Adrenal gland (tissue), 12 donors: ENCODE measurements around the gene MINK1. TPM values are rescaled to one million over a fixed set of nuclear protein-coding genes. Genes with fewer than 3 reads are reported as not detected.

Experiments
- DNase-seq, 7 donors: peaks; one replicate each; pipeline ENCODE4 v3.0.0-alpha.2; 2019 to 2020
- H3K27ac ChIP-seq, 5 donors: fragments of 200-600 bp; sonication (generic) in 4 of 5; 1 replicate in 3 of 5; 2 replicates in 2 of 5; pipeline versions ENCODE4 v1.5.1 to v1.8.0; 2016 to 2020; ENCODE audit warnings: mild to moderate bottlenecking in 1 of 5
- H3K27me3 ChIP-seq: fragments of 200-600 bp; 2 replicates; pipeline ENCODE4 v1.8.0; 2021
- H3K36me3 ChIP-seq, 2 donors: fragments of 200-600 bp; replicated peaks in 1 of 2; 1 replicate in 1 of 2; 2 replicates in 1 of 2; pipeline versions ENCODE4 v1.5.1 to v1.8.0; 2018 to 2022
- H3K4me1 ChIP-seq, 2 donors: fragments of 200-600 bp; replicated peaks in 1 of 2; 1 replicate in 1 of 2; 2 replicates in 1 of 2; pipeline versions ENCODE4 v1.5.1 to v1.8.0; 2018 to 2021
- H3K4me3 ChIP-seq, 4 donors: fragments of 200-600 bp; sonication (generic) in 3 of 4; one replicate each; pipeline ENCODE4 v1.5.1; 2016 to 2018
- H3K9me3 ChIP-seq, 3 donors: fragments of 200-600 bp; sonication (generic) in 1 of 3; replicated peaks in 1 of 3; 1 replicate in 2 of 3; 2 replicates in 1 of 3; pipeline versions ENCODE4 v1.5.1 to v1.8.0; 2016 to 2021
- POLR2A ChIP-seq, 2 donors: fragments of 450-650 bp; IDR thresholded peaks; one replicate each; pipeline ENCODE4 v1.6.1; 2017; ENCODE audit warnings: antibody characterized with exemption in 2 of 2, mild to moderate bottlenecking in 2 of 2, moderate library complexity in 1 of 2
- WGBS, 4 donors: extraction: QIAGEN DNeasy Blood & Tissue Kit in 2 of 4; methylation state at CpG; one replicate each; pipeline versions ENCODE4 v1.1.5 to v1.1.7; 2013 to 2017; 5-methylcytosine and 5-hydroxymethylcytosine counted together
- intact Hi-C, 2 donors: fragments of 100-400 bp; cut with DNase I; formaldehyde crosslinking; loops; one replicate each; pipeline versions ENCODE4 v1.14.1 to v1.15.0; 2022 to 2023
- polyA plus RNA-seq, 3 donors: library from polyadenylated mRNA; stranded (reverse); fragments of 200-250 nt in 2 of 3; fragments of 350-450 nt in 1 of 3; fragmentation: Illumina TruSeq in 1 of 3; extraction: RNeasy Lipid Tissue Mini Kit (QIAGEN cat#74804) in 1 of 3; gene quantifications; one replicate each; pipeline ENCODE4 v1.2.3, GENCODE V29; 2013 to 2014
- total RNA-seq, 9 donors: library from RNA; depleted of rRNA in 4 of 9; stranded (reverse); fragments of >200 nt in 4 of 9; fragments of 120-200 nt in 1 of 9; fragmentation: NEBNext Ultra II Directional in 1 of 9; extraction: Animal tissue kit (Norgen Biotek cat#: 25700) in 1 of 9; gene quantifications; one replicate each; pipeline versions ENCODE4 v1.1.0 to v1.2.4, GENCODE V29; 2013 to 2023
- TF ChIP-seq, protein P1 (sequence below), 6 experiments: fragments of 450-650 bp in 4 of 6; fragments of 200-600 bp in 2 of 6; sonication (generic) in 1 of 6; IDR thresholded peaks; 1 replicate in 5 of 6; 2 replicates in 1 of 6; pipeline versions ENCODE4 v1.5.1 to v1.8.0; 2016 to 2021; ENCODE audit warnings: antibody characterized with exemption in 6 of 6, mild to moderate bottlenecking in 2 of 6, moderate library complexity in 1 of 6
- donor health status: healthy with polysubstance abuse.
- donor health status: Bipolar disorder and iron deficiency.
- donor health status: DM: yes; HTN: yes; CAD: no.
- donor health status: DM: no; HTN: no; CAD: no.
- donor health status: DM: no; HTN: no; CAD: no.
- donor health status: DM: yes; HTN: yes; CAD: no.

Gene MINK1
- total and polyA plus RNA-seq, 12 donors: 21.5 to 135 (median 50.4) TPM

DNA sequence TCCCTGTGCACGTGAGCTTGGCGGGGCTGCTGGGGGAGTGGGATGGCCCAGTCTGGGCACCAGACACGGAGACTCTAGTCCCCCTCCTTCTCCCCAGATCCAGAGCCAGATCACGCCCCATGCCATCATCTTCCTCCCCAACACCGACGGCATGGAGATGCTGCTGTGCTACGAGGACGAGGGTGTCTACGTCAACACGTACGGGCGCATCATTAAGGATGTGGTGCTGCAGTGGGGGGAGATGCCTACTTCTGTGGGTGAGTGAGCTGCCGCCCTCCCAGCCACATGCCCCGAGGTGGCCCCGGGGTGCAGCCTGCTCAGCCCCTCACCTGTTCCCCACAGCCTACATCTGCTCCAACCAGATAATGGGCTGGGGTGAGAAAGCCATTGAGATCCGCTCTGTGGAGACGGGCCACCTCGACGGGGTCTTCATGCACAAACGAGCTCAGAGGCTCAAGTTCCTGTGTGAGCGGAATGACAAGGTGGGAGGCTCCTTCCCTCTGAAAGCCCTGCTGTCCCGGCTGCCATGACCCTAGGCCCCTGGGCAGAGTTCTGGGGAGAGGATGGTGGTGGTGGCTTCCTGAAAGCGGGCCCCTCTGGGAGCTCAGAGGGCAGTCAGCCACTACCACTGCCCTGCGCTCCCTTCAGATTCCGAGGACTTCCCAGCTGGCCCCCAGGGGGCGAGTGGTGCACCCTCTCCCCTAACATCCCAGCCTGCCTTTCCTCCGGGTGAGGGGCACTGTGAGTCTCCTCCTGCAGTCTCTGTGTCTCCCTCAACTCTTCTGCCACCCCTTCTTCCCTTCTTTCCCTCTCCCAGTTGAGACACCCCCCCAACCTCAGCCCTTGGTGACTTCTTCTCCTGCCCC lies 63.4 kb downstream of the MINK1 start:
- no peaks in the 10 kb centered on the region for H3K27me3 ChIP-seq
- H3K4me1 ChIP-seq: peaks cover 0 to 9% of the 10 kb centered on the region in 2 donors
- H3K27ac ChIP-seq: no peak overlapping the region
- intact Hi-C loops: no loop called here
- peaks cover 0 to 54% of the 10 kb centered on the region in 2 donors for H3K36me3 ChIP-seq
- WGBS, 4 donors: 92 to 95% (median 93%) methylated on average over 13 to 27 of the region's 27 CpGs
- DNase-seq: no peak
- H3K9me3 ChIP-seq: no peaks in the 10 kb centered on the region
- H3K4me3 ChIP-seq: no peak overlapping the region
- TF ChIP-seq POLR2A (IDR thresholded peaks at IDR 0.05): no peak
- TF ChIP-seq, protein P1, sequence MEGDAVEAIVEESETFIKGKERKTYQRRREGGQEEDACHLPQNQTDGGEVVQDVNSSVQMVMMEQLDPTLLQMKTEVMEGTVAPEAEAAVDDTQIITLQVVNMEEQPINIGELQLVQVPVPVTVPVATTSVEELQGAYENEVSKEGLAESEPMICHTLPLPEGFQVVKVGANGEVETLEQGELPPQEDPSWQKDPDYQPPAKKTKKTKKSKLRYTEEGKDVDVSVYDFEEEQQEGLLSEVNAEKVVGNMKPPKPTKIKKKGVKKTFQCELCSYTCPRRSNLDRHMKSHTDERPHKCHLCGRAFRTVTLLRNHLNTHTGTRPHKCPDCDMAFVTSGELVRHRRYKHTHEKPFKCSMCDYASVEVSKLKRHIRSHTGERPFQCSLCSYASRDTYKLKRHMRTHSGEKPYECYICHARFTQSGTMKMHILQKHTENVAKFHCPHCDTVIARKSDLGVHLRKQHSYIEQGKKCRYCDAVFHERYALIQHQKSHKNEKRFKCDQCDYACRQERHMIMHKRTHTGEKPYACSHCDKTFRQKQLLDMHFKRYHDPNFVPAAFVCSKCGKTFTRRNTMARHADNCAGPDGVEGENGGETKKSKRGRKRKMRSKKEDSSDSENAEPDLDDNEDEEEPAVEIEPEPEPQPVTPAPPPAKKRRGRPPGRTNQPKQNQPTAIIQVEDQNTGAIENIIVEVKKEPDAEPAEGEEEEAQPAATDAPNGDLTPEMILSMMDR (IDR thresholded peaks at IDR 0.05): no peak

- Histone ChIP-seq H3K4me1 (peaks cover 0 to 9% of the 10 kb centered on the region in 2 donors), H3K4me3 (no peak overlapping the region), H3K27me3 (no peaks in the 10 kb centered on the region), H3K36me3 (peaks cover 0 to 47% of the 10 kb centered on the region in 2 donors), H3K27ac (no peak overlapping the region), H3K9me3 (no peaks in the 10 kb centered on the region)
- DNase-seq: no peak
- no peak for TF ChIP-seq POLR2A (IDR thresholded peaks at IDR 0.05)
- TF ChIP-seq, protein P1 (IDR thresholded peaks at IDR 0.05): no peak
- 79 to 85% (median 80%) methylated on average over 9 to 10 of the region's 10 CpGs for WGBS, 4 donors
- intact Hi-C loops: no loop called here
Observed at GRCh38 chr17:4897198-4897687, 64.1 kb downstream of the MINK1 start.

DNA sequence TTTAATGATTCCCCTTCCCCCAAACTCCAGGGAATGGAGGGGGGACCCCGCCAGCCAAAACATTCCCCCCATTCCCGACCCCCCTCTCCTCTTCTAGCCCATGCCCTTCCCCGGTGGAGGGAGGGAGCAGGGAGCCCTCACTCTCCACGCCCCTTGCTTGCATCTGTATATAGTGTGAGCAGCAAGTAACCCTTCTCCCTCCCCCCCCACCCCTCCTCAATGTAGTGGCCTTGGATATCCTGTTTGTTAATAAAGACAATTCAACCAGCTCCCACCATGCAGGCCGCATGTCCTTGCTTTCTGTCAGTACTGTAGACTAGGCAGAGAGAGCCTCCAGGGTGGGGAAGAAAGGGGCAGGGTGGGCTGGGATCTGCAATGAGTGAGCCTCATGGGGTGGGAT lies 64.6 kb downstream of the MINK1 start:
- intact Hi-C loops: no loop called here
- no peak overlapping the region for H3K27ac ChIP-seq
- no peaks in the 10 kb centered on the region for H3K9me3 ChIP-seq
- peaks cover 0 to 9% of the 10 kb centered on the region in 2 donors for H3K4me1 ChIP-seq
- no peak overlapping the region for H3K4me3 ChIP-seq
- DNase-seq: no peak
- H3K27me3 ChIP-seq: no peaks in the 10 kb centered on the region
- H3K36me3 ChIP-seq: peaks cover 0 to 42% of the 10 kb centered on the region in 2 donors
- TF ChIP-seq, protein P1 (IDR thresholded peaks at IDR 0.05): no peak
- TF ChIP-seq POLR2A (IDR thresholded peaks at IDR 0.05): no peak
- WGBS, 4 donors: 82 to 97% (median 91%) methylated on average over 4 to 5 of the region's 5 CpGs

DNA sequence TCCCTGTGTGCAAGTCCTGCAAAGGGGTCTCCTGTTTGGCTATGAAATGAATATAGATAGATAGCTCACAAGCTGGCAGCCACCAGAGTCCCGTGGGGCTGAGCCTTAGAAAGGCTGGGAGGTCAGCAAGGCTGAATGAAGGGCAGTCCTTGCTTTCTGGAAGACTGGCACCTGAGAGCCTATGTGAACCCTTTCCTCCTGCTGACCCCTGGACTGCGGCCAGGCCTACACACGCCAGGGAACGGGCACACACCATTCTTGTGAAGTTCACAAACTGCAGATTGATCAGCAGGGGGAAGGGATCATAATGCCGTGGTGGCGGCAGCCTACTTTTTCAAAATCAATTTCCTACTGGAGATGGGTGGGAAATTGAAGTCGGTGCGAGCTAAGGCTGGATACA lies 65.2 kb downstream of the MINK1 start:
- intact Hi-C loops: no loop called here
- Histone ChIP-seq H3K27me3 (no peaks in the 10 kb centered on the region), H3K27ac (no peak overlapping the region), H3K36me3 (peaks cover 0 to 36% of the 10 kb centered on the region in 2 donors), H3K4me3 (no peak overlapping the region), H3K4me1 (peaks cover 0 to 9% of the 10 kb centered on the region in 2 donors), H3K9me3 (no peaks in the 10 kb centered on the region)
- no peak for TF ChIP-seq POLR2A (IDR thresholded peaks at IDR 0.05)
- TF ChIP-seq, protein P1 (IDR thresholded peaks at IDR 0.05): no peak
- 74 to 88% (median 83%) methylated on average over 5 to 8 of the region's 8 CpGs for WGBS, 4 donors
- DNase-seq: no peak
